Measurements from ENCODE around the gene ENPP1. TPM values are rescaled to one million over a fixed set of nuclear protein-coding genes. Genes with fewer than 3 reads are reported as not detected.

ENPP1 gene
- polyA plus RNA-seq, 3 donors, result not detected

DNA sequence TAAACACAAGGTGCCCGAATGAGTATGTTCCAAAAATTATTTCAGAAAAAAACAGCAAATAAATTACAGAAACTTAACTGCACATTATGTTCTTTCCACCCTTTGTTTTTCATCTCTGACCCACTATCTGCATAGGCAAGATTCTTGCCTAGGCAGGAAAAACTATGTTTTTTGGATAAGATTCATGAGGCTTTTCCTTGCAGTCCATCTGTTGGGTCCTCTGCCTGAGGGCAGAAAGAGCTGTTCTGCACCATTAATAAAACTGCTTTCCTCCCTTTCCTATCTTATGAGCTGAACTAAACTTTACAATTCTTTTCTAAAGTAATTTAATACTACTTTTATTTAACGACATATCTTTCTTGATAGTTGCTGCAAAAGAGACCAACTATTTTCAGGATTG lies 21.1 kb downstream of the ENPP1 start:
- H3K9me3 ChIP-seq (replicated peaks in 1 of 2; ENCODE audit: control insufficient read depth in 1 of 2, insufficient read depth in 1 of 2, low read length in 2 of 2), result no peaks in the 10 kb centered on the region
- no peak overlapping the region for H3K4me3 Mint-ChIP-seq
- H2AFZ ChIP-seq (ENCODE audit: insufficient read depth, low read depth, low read length, poor library complexity, severe bottlenecking), result no peak overlapping the region
- H4K20me1 ChIP-seq (ENCODE audit: insufficient read depth, low read length), result no peaks in the 10 kb centered on the region
- no peaks in the 10 kb centered on the region for H3K4me1 ChIP-seq (ENCODE audit: control insufficient read depth in 1 of 2, insufficient read depth in 2 of 2, low read length in 2 of 2)
- peaks cover 0 to 3% (median 0%) of the 10 kb centered on the region in 7 donors for H3K9me3 Mint-ChIP-seq
- no CpG with 5 or more reads among the region's 2 CpGs for WGBS (ENCODE audit: insufficient coverage)
- H3K9ac ChIP-seq (ENCODE audit: insufficient read depth, low read length, poor library complexity, severe bottlenecking), result no peak overlapping the region
- intact Hi-C loops (cut with micrococcal nuclease), result no loop called here
- no peaks in the 10 kb centered on the region for H3K36me3 Mint-ChIP-seq
- no peaks in the 10 kb centered on the region for H3K4me1 Mint-ChIP-seq
- no peak overlapping the region for H3K4me2 ChIP-seq (replicated peaks; ENCODE audit: extremely low read depth, low read length, poor library complexity, severe bottlenecking)
- no peak overlapping the region for H3K27ac Mint-ChIP-seq
- no peak overlapping the region for H3K27ac ChIP-seq (ENCODE audit: low read depth in 1 of 2, low read length in 2 of 2)
- DNase-seq, result no peak
- peaks cover 0 to 3% (median 2%) of the 10 kb centered on the region in 3 donors for H3K27me3 Mint-ChIP-seq (ENCODE audit: low read depth in 3 of 3)
- H3K79me2 ChIP-seq (ENCODE audit: insufficient read depth, low read length), result no peaks in the 10 kb centered on the region
- TF ChIP-seq, protein P1, sequence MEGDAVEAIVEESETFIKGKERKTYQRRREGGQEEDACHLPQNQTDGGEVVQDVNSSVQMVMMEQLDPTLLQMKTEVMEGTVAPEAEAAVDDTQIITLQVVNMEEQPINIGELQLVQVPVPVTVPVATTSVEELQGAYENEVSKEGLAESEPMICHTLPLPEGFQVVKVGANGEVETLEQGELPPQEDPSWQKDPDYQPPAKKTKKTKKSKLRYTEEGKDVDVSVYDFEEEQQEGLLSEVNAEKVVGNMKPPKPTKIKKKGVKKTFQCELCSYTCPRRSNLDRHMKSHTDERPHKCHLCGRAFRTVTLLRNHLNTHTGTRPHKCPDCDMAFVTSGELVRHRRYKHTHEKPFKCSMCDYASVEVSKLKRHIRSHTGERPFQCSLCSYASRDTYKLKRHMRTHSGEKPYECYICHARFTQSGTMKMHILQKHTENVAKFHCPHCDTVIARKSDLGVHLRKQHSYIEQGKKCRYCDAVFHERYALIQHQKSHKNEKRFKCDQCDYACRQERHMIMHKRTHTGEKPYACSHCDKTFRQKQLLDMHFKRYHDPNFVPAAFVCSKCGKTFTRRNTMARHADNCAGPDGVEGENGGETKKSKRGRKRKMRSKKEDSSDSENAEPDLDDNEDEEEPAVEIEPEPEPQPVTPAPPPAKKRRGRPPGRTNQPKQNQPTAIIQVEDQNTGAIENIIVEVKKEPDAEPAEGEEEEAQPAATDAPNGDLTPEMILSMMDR (IDR thresholded peaks at IDR 0.05), result no peak
- no peaks in the 10 kb centered on the region for H3K36me3 ChIP-seq (replicated peaks in 1 of 2; ENCODE audit: control insufficient read depth in 1 of 2, insufficient read depth in 2 of 2, low read length in 2 of 2)
- H3K27me3 ChIP-seq (ENCODE audit: control insufficient read depth in 2 of 2, insufficient read depth in 2 of 2, low read length in 2 of 2), result no peaks in the 10 kb centered on the region
- H3K4me3 ChIP-seq (replicated peaks in 1 of 3; ENCODE audit: low read depth in 2 of 3, low read length in 3 of 3), result no peak overlapping the region

DNA sequence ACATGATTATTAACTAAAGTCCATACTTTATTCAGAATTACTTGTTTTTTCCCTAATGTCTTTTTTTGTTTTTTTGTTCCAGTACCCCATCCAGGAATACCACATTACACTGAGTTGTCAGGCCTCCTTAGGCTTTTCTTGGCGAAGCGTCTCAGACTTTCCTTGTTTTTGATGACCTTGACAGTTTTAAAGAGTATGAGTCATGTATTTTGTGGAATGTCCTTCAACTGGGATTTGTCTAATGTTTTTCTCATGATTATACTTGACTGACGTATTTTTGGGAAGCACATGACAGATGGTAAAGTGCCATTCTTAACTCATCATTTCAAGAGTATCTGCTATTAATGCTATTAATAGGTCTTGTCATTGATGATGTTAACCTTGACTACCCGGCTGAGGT lies 23.6 kb downstream of the ENPP1 start:
- Histone ChIP-seq H3K4me2 (replicated peaks; ENCODE audit: extremely low read depth, low read length, poor library complexity, severe bottlenecking) (no peak overlapping the region), H3K4me3 (replicated peaks in 1 of 3; ENCODE audit: low read depth in 2 of 3, low read length in 3 of 3) (no peak overlapping the region), H3K9me3 (replicated peaks in 1 of 2; ENCODE audit: control insufficient read depth in 1 of 2, insufficient read depth in 1 of 2, low read length in 2 of 2) (no peaks in the 10 kb centered on the region), H3K27ac (ENCODE audit: low read depth in 1 of 2, low read length in 2 of 2) (no peak overlapping the region), H3K4me1 (ENCODE audit: control insufficient read depth in 1 of 2, insufficient read depth in 2 of 2, low read length in 2 of 2) (no peaks in the 10 kb centered on the region), H2AFZ (ENCODE audit: insufficient read depth, low read depth, low read length, poor library complexity, severe bottlenecking) (no peak overlapping the region), H3K27me3 (ENCODE audit: control insufficient read depth in 2 of 2, insufficient read depth in 2 of 2, low read length in 2 of 2) (no peaks in the 10 kb centered on the region), H3K36me3 (replicated peaks in 1 of 2; ENCODE audit: control insufficient read depth in 1 of 2, insufficient read depth in 2 of 2, low read length in 2 of 2) (no peaks in the 10 kb centered on the region), H3K9ac (ENCODE audit: insufficient read depth, low read length, poor library complexity, severe bottlenecking) (no peak overlapping the region), H3K79me2 (ENCODE audit: insufficient read depth, low read length) (no peaks in the 10 kb centered on the region), H4K20me1 (ENCODE audit: insufficient read depth, low read length) (no peaks in the 10 kb centered on the region)
- H3K27me3 Mint-ChIP-seq (ENCODE audit: low read depth in 3 of 3), result peaks cover 0 to 7% (median 6%) of the 10 kb centered on the region in 3 donors
- H3K4me3 Mint-ChIP-seq, result no peak overlapping the region
- TF ChIP-seq, protein P1 (IDR thresholded peaks at IDR 0.05), result no peak
- H3K9me3 Mint-ChIP-seq, result peaks cover 0 to 3% (median 0%) of the 10 kb centered on the region in 7 donors
- no peaks in the 10 kb centered on the region for H3K4me1 Mint-ChIP-seq
- no CpG with 5 or more reads among the region's 4 CpGs for WGBS (ENCODE audit: insufficient coverage)
- intact Hi-C loops (cut with micrococcal nuclease), result no loop called here
- DNase-seq, result no peak
- H3K27ac Mint-ChIP-seq, result no peak overlapping the region
- no peaks in the 10 kb centered on the region for H3K36me3 Mint-ChIP-seq
